Fibroblast of lung (primary cell): ENCODE measurements around the gene TMEM63B. TPM values are rescaled to one million over a fixed set of nuclear protein-coding genes. Genes with fewer than 3 reads are reported as not detected.
A peak's percentile ranks its signal among the peaks of the same experiment; 100 is the strongest.

Experiments used
- DNase-seq, 2 donors: peaks; one replicate each; pipeline versions ENCODE4 v3.0.0 to v3.0.0-alpha.2; 2010; ENCODE audit warnings: low read depth in 2 of 2
- H2AFZ ChIP-seq: 2 replicates; pipeline ENCODE4 v1.5.1; 2012; ENCODE audit warnings: low read length, control low read depth, inconsistent platforms
- H3K27ac ChIP-seq: 2 replicates; pipeline ENCODE4 v1.5.1; 2011; ENCODE audit warnings: low read length, control low read depth; ENCODE audit not compliant: insufficient read depth
- H3K27me3 ChIP-seq: 2 replicates; pipeline ENCODE4 v1.5.1; 2011; ENCODE audit warnings: mild to moderate bottlenecking, low read length; ENCODE audit not compliant: control insufficient read depth, insufficient read depth
- H3K36me3 ChIP-seq: 2 replicates; pipeline ENCODE4 v1.5.1; 2011; ENCODE audit warnings: low read length; ENCODE audit not compliant: control insufficient read depth, insufficient read depth
- H3K4me1 ChIP-seq: 2 replicates; pipeline ENCODE4 v1.5.1; 2011; ENCODE audit warnings: low read length; ENCODE audit not compliant: control insufficient read depth, insufficient read depth; ENCODE audit errors: extremely low read depth
- H3K4me2 ChIP-seq: 2 replicates; pipeline ENCODE4 v1.5.1; 2011; ENCODE audit warnings: low read length, control low read depth; ENCODE audit not compliant: insufficient read depth; ENCODE audit errors: extremely low read depth
- H3K4me3 ChIP-seq, 4 experiments: fragments of 200-600 bp in 1 of 4; sonication (generic) in 1 of 4; replicated peaks in 1 of 4; 2 replicates each; pipeline ENCODE4 v1.5.1; 2011 to 2016; ENCODE audit warnings: low read length in 4 of 4, low read depth in 3 of 4, mild to moderate bottlenecking in 3 of 4, control low read depth in 2 of 4, inconsistent platforms in 1 of 4, mixed read lengths in 1 of 4; ENCODE audit not compliant: insufficient read depth in 1 of 4; ENCODE audit errors: control extremely low read depth in 1 of 4
- H3K79me2 ChIP-seq: 2 replicates; pipeline ENCODE4 v1.5.1; 2012; ENCODE audit warnings: mild to moderate bottlenecking, low read length, inconsistent platforms; ENCODE audit not compliant: control insufficient read depth, insufficient read depth
- H3K9ac ChIP-seq: 2 replicates; pipeline ENCODE4 v1.5.1; 2011; ENCODE audit warnings: mild to moderate bottlenecking, low read length, control low read depth; ENCODE audit not compliant: insufficient read depth
- H3K9me3 ChIP-seq: 2 replicates; pipeline ENCODE4 v1.5.1; 2012; ENCODE audit warnings: low read depth, low read length; ENCODE audit not compliant: control insufficient read depth, insufficient read depth
- H4K20me1 ChIP-seq: 2 replicates; pipeline ENCODE4 v1.5.1; 2011; ENCODE audit warnings: low read length; ENCODE audit not compliant: control insufficient read depth, insufficient read depth; ENCODE audit errors: extremely low read depth
- CTCF ChIP-seq, 2 donors: IDR thresholded peaks in 1 of 2; conservative IDR thresholded peaks in 1 of 2; 1 replicate in 1 of 2; 2 replicates in 1 of 2; pipeline ENCODE4 v1.5.1; 2011 to 2012; ENCODE audit warnings: low read length in 2 of 2, control low read depth in 1 of 2, inconsistent platforms in 1 of 2, low read depth in 1 of 2, mild to moderate bottlenecking in 1 of 2
- EZH2 ChIP-seq: IDR thresholded peaks from 2 replicates; pipeline ENCODE4 v1.5.1; 2012; ENCODE audit warnings: low read length, control low read depth, mild to moderate bottlenecking; ENCODE audit errors: missing control alignments
- polyA plus RNA-seq, 2 donors: library from polyadenylated mRNA; depleted of rRNA in 1 of 2; stranded (reverse) in 1 of 2; unstranded in 1 of 2; fragments of >200 nt; gene quantifications; 2 replicates each; pipeline ENCODE4 v1.2.1, GENCODE V29; 2011 to 2012; ENCODE audit warnings: missing spikeins in 1 of 2
- total RNA-seq: library from RNA; depleted of rRNA; stranded (reverse); fragments of >200 nt; gene quantifications from 2 replicates; pipeline ENCODE4 v1.2.1, GENCODE V29; 2014

TMEM63B gene
- total and polyA plus RNA-seq, 2 donors (not counting 1 experiment from before 2014, with no cell fraction given): 32.2 to 42.1 TPM

- no peaks in the 10 kb centered on the region for H3K9me3 ChIP-seq
- peak in 1 of 2 donors; percentile 23 for DNase-seq
- no peak overlapping the region for H3K9ac ChIP-seq
- no peak overlapping the region for H3K4me2 ChIP-seq
- no peak overlapping the region for H3K27ac ChIP-seq
- H4K20me1 ChIP-seq: no peaks in the 10 kb centered on the region
- no peaks in the 10 kb centered on the region for H3K79me2 ChIP-seq
- TF ChIP-seq CTCF (conservative IDR thresholded peaks at IDR 0.05 in 1 of 2, IDR thresholded peaks at IDR 0.05 in 1 of 2; ENCODE audit: low read depth in 1 of 2, low read length in 2 of 2): no peak
- H2AFZ ChIP-seq: no peak overlapping the region
- H3K36me3 ChIP-seq: no peaks in the 10 kb centered on the region
- H3K4me1 ChIP-seq: peaks cover 2% of the 10 kb centered on the region
- H3K4me3 ChIP-seq: no peak overlapping the region
- peaks cover 11% of the 10 kb centered on the region for H3K27me3 ChIP-seq
Measured at GRCh38 chr6:44169154-44169553, 41.8 kb downstream of the TMEM63B start.

- Histone ChIP-seq H3K36me3 (no peaks in the 10 kb centered on the region), H4K20me1 (no peaks in the 10 kb centered on the region), H3K4me1 (peaks cover 2% of the 10 kb centered on the region), H3K27me3 (peaks cover 11% of the 10 kb centered on the region), H3K27ac (no peak overlapping the region), H3K4me2 (no peak overlapping the region), H3K9me3 (no peaks in the 10 kb centered on the region), H3K79me2 (no peaks in the 10 kb centered on the region), H2AFZ (no peak overlapping the region), H3K9ac (no peak overlapping the region), H3K4me3 (no peak overlapping the region)
- DNase-seq: no peak
- no peak for TF ChIP-seq EZH2
- no peak for TF ChIP-seq CTCF (conservative IDR thresholded peaks at IDR 0.05 in 1 of 2, IDR thresholded peaks at IDR 0.05 in 1 of 2; ENCODE audit: low read depth in 1 of 2, low read length in 2 of 2)
Measured at GRCh38 chr6:44169886-44170570, 42.7 kb downstream of the TMEM63B start.

GRCh38 chr6:44171899-44172546 is 44.7 kb downstream of the TMEM63B start:
- no peaks in the 10 kb centered on the region for H3K79me2 ChIP-seq
- H4K20me1 ChIP-seq: no peaks in the 10 kb centered on the region
- H2AFZ ChIP-seq: no peak overlapping the region
- peaks cover 6% of the 10 kb centered on the region for H3K27me3 ChIP-seq
- no peaks in the 10 kb centered on the region for H3K9me3 ChIP-seq
- no peak overlapping the region for H3K27ac ChIP-seq
- no peak overlapping the region for H3K9ac ChIP-seq
- peaks cover 2% of the 10 kb centered on the region for H3K4me1 ChIP-seq
- no peak overlapping the region for H3K4me3 ChIP-seq
- TF ChIP-seq EZH2 (no peak), CTCF (conservative IDR thresholded peaks at IDR 0.05 in 1 of 2, IDR thresholded peaks at IDR 0.05 in 1 of 2; ENCODE audit: low read depth in 1 of 2, low read length in 2 of 2) (no peak)
- H3K36me3 ChIP-seq: no peaks in the 10 kb centered on the region
- no peak overlapping the region for H3K4me2 ChIP-seq
- no peak for DNase-seq
